ENCODE results near the gene EHMT1. TPM values are rescaled to one million over a fixed set of nuclear protein-coding genes. Genes with fewer than 3 reads are reported as not detected.

Gene EHMT1
- polyA plus RNA-seq, 3 donors: 10.1 to 46.5 (median 15.0) TPM

GRCh38 chr9:137673886-137674285, 55.1 kb downstream of the EHMT1 start:
- Histone ChIP-seq H3K9ac (ENCODE audit: insufficient read depth, low read length, poor library complexity, severe bottlenecking) (no peak overlapping the region), H3K4me2 (replicated peaks; ENCODE audit: extremely low read depth, low read length, poor library complexity, severe bottlenecking) (no peak overlapping the region), H4K20me1 (ENCODE audit: insufficient read depth, low read length) (peaks cover 88% of the 10 kb centered on the region), H3K27me3 (ENCODE audit: control insufficient read depth in 2 of 2, insufficient read depth in 2 of 2, low read length in 2 of 2) (no peaks in the 10 kb centered on the region), H3K4me1 (ENCODE audit: control insufficient read depth in 1 of 2, insufficient read depth in 2 of 2, low read length in 2 of 2) (peaks cover 21 to 35% of the 10 kb centered on the region in 2 donors), H3K36me3 (replicated peaks in 1 of 2; ENCODE audit: control insufficient read depth in 1 of 2, insufficient read depth in 2 of 2, low read length in 2 of 2) (peaks cover 6 to 24% of the 10 kb centered on the region in 2 donors), H3K9me3 (replicated peaks in 1 of 2; ENCODE audit: control insufficient read depth in 1 of 2, insufficient read depth in 1 of 2, low read length in 2 of 2) (no peaks in the 10 kb centered on the region), H3K79me2 (ENCODE audit: insufficient read depth, low read length) (peaks cover 80% of the 10 kb centered on the region), H3K4me3 (replicated peaks in 1 of 3; ENCODE audit: low read depth in 2 of 3, low read length in 3 of 3) (no peak overlapping the region), H2AFZ (ENCODE audit: insufficient read depth, low read depth, low read length, poor library complexity, severe bottlenecking) (no peak overlapping the region), H3K27ac (ENCODE audit: low read depth in 1 of 2, low read length in 2 of 2) (peak overlapping the region in 1 of 2 donors; percentile 20)
- Mint-ChIP-seq H3K27me3 (ENCODE audit: low read depth in 3 of 3) (peaks cover 0 to under 1% (median 0%) of the 10 kb centered on the region in 3 donors), H3K27ac (peak overlapping the region in 2 of 7 donors; percentile 9 to 42), H3K4me3 (no peak overlapping the region), H3K4me1 (peaks cover 37% of the 10 kb centered on the region), H3K36me3 (peaks cover 9 to 26% of the 10 kb centered on the region in 2 donors), H3K9me3 (peaks cover 0 to 4% (median 0%) of the 10 kb centered on the region in 7 donors)
- 98% methylated on average over 9 of the region's 10 CpGs for WGBS (ENCODE audit: insufficient coverage)
- intact Hi-C loops (cut with micrococcal nuclease): loop anchor here in 1 of 2 donors (2.0 kb wide), 1 partner anchor 21 kb away; no protein-coding TSS in a partner anchor
- no peak for DNase-seq
- TF ChIP-seq CTCF (IDR thresholded peaks at IDR 0.05): no peak

- Histone ChIP-seq H3K27me3 (ENCODE audit: control insufficient read depth in 2 of 2, insufficient read depth in 2 of 2, low read length in 2 of 2) (no peaks in the 10 kb centered on the region), H3K27ac (ENCODE audit: low read depth in 1 of 2, low read length in 2 of 2) (peak overlapping the region in 1 of 2 donors; percentile 20), H2AFZ (ENCODE audit: insufficient read depth, low read depth, low read length, poor library complexity, severe bottlenecking) (no peak overlapping the region), H3K4me1 (ENCODE audit: control insufficient read depth in 1 of 2, insufficient read depth in 2 of 2, low read length in 2 of 2) (peaks cover 21 to 35% of the 10 kb centered on the region in 2 donors), H3K9me3 (replicated peaks in 1 of 2; ENCODE audit: control insufficient read depth in 1 of 2, insufficient read depth in 1 of 2, low read length in 2 of 2) (no peaks in the 10 kb centered on the region), H4K20me1 (ENCODE audit: insufficient read depth, low read length) (peaks cover 87% of the 10 kb centered on the region), H3K4me2 (replicated peaks; ENCODE audit: extremely low read depth, low read length, poor library complexity, severe bottlenecking) (no peak overlapping the region), H3K36me3 (replicated peaks in 1 of 2; ENCODE audit: control insufficient read depth in 1 of 2, insufficient read depth in 2 of 2, low read length in 2 of 2) (peaks cover under 1 to 19% of the 10 kb centered on the region in 2 donors), H3K4me3 (replicated peaks in 1 of 3; ENCODE audit: low read depth in 2 of 3, low read length in 3 of 3) (no peak overlapping the region), H3K79me2 (ENCODE audit: insufficient read depth, low read length) (peaks cover 80% of the 10 kb centered on the region), H3K9ac (ENCODE audit: insufficient read depth, low read length, poor library complexity, severe bottlenecking) (no peak overlapping the region)
- H3K36me3 Mint-ChIP-seq: peaks cover 7 to 25% of the 10 kb centered on the region in 2 donors
- no peaks in the 10 kb centered on the region for H3K27me3 Mint-ChIP-seq (ENCODE audit: low read depth in 3 of 3)
- 87% methylated on average over 6 of the region's 15 CpGs for WGBS (ENCODE audit: insufficient coverage)
- no peak for DNase-seq
- peak overlapping the region in 2 of 7 donors; percentile 9 to 38 for H3K27ac Mint-ChIP-seq
- intact Hi-C loops (cut with micrococcal nuclease): no loop called here
- peaks cover 0 to 4% (median 0%) of the 10 kb centered on the region in 7 donors for H3K9me3 Mint-ChIP-seq
- no peak for TF ChIP-seq CTCF (IDR thresholded peaks at IDR 0.05)
- H3K4me1 Mint-ChIP-seq: peaks cover 37% of the 10 kb centered on the region
- no peak overlapping the region for H3K4me3 Mint-ChIP-seq
Observed at GRCh38 chr9:137674307-137674975, 55.6 kb downstream of the EHMT1 start.
